T-helper 1 cell (primary cell): ENCODE data around the gene PTPRJ.
"Not testable (repeated sequence)": the region's sequence is repeated elsewhere in the genome, so short reads cannot be mapped to it uniquely, and the experiment has no call there.

Source experiments
- DNase-seq, 5 donors: peaks; one replicate each; pipeline ENCODE4 v3.0.0-alpha.2; 2012 to 2020

The PTPRJ gene

GRCh38 chr11:48123254-48123875 lies 143.0 kb downstream of the PTPRJ start:
- no peak for DNase-seq

- DNase-seq, result no peak
Measured at GRCh38 chr11:48123934-48124755, 143.8 kb downstream of the PTPRJ start.

GRCh38 chr11:48124880-48125279 lies 144.5 kb downstream of the PTPRJ start:
- DNase-seq, result no peak

GRCh38 chr11:48125866-48126265 lies 145.5 kb downstream of the PTPRJ start:
- no peak for DNase-seq

GRCh38 chr11:48127521-48128183 lies 147.3 kb downstream of the PTPRJ start:
- no peak for DNase-seq

GRCh38 chr11:48129697-48130395 lies 149.5 kb downstream of the PTPRJ start:
- DNase-seq, result no peak

- no peak for DNase-seq
Measured at GRCh38 chr11:48134221-48134922, 154.0 kb downstream of the PTPRJ start.

- DNase-seq, result no peak
Measured at GRCh38 chr11:48138222-48138621, 157.9 kb downstream of the PTPRJ start.

- not testable (repeated sequence) for DNase-seq
Measured at GRCh38 chr11:48139896-48140295, 159.5 kb downstream of the PTPRJ start.

GRCh38 chr11:48141475-48142122 lies 161.2 kb downstream of the PTPRJ start:
- DNase-seq, result no peak

GRCh38 chr11:48142889-48143288 lies 162.5 kb downstream of the PTPRJ start:
- no peak for DNase-seq

GRCh38 chr11:48148749-48149148 lies 168.4 kb downstream of the PTPRJ start:
- DNase-seq, result no peak

GRCh38 chr11:48150213-48150612 lies 169.9 kb downstream of the PTPRJ start:
- no peak for DNase-seq

GRCh38 chr11:48154151-48154550 lies 173.8 kb downstream of the PTPRJ start:
- no peak for DNase-seq

- no peak for DNase-seq
Measured at GRCh38 chr11:48161951-48162884, 181.9 kb downstream of the PTPRJ start.

- DNase-seq, result no peak
Measured at GRCh38 chr11:48162885-48163268, 182.5 kb downstream of the PTPRJ start.

- DNase-seq, result no peak
Measured at GRCh38 chr11:48163360-48164100, 183.2 kb downstream of the PTPRJ start.

GRCh38 chr11:48164836-48165235 lies 184.5 kb downstream of the PTPRJ start:
- DNase-seq, result no peak

GRCh38 chr11:48165426-48165825 lies 185.1 kb downstream of the PTPRJ start:
- no peak for DNase-seq

GRCh38 chr11:48167380-48167779 lies 187.0 kb downstream of the PTPRJ start:
- DNase-seq, result no peak
